ENCODE measurements around the gene YAP1.
"Not testable (repeated sequence)": the region's sequence is repeated elsewhere in the genome, so short reads cannot be mapped to it uniquely, and the experiment has no call there.

GRCh38 chr11:102200325-102200724, 90.1 kb downstream of the YAP1 start:
- not testable (repeated sequence) for TF ChIP-seq CTCF (IDR thresholded peaks at IDR 0.05; ENCODE audit: low read depth, low read length, poor library complexity, severe bottlenecking); EZH2phosphoT487 (IDR thresholded peaks at IDR 0.05; ENCODE audit: borderline replicate concordance, low read length)
